Measurements from ENCODE around the gene MRPL53.
"Not testable (repeated sequence)": the region's sequence is repeated elsewhere in the genome, so short reads cannot be mapped to it uniquely, and the experiment has no call there.

DNA sequence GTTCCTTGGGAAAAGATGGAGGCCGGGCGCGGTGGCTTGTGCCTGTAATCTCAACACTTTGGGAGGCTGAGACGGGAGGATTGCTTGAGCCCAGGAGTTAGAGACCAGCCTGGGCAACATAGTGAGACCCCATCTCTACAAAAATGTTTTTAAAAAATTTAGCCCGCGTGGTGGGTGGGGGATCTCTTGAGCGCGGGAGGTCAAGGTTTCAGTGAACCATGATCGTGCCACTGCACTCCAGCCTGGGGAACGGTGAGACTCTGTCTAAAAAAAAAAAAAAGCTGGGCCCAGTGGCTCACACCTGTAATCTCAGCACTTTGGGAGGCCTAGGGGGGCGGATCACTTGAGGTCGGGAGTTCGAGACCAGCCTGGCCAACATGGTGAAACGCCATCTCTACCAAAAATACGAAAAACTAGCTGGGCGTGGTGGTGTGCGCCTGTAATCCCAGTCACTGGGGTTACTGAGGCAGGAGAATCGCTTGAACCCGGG, 11.2 kb upstream of the MRPL53 start:
- not testable (repeated sequence) for TF ChIP-seq POLR2A (IDR thresholded peaks at IDR 0.05; ENCODE audit: low read depth, low read length); RFX5 (IDR thresholded peaks at IDR 0.05; ENCODE audit: low read depth, low read length); CEBPB (IDR thresholded peaks at IDR 0.05; ENCODE audit: low read depth, low read length); RAD21 (IDR thresholded peaks at IDR 0.05; ENCODE audit: low read length)
- TF ChIP-seq, protein P1, sequence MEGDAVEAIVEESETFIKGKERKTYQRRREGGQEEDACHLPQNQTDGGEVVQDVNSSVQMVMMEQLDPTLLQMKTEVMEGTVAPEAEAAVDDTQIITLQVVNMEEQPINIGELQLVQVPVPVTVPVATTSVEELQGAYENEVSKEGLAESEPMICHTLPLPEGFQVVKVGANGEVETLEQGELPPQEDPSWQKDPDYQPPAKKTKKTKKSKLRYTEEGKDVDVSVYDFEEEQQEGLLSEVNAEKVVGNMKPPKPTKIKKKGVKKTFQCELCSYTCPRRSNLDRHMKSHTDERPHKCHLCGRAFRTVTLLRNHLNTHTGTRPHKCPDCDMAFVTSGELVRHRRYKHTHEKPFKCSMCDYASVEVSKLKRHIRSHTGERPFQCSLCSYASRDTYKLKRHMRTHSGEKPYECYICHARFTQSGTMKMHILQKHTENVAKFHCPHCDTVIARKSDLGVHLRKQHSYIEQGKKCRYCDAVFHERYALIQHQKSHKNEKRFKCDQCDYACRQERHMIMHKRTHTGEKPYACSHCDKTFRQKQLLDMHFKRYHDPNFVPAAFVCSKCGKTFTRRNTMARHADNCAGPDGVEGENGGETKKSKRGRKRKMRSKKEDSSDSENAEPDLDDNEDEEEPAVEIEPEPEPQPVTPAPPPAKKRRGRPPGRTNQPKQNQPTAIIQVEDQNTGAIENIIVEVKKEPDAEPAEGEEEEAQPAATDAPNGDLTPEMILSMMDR (conservative IDR thresholded peaks at IDR 0.05; ENCODE audit: low read depth, low read length): not testable (repeated sequence)
- TF ChIP-seq, protein P2, sequence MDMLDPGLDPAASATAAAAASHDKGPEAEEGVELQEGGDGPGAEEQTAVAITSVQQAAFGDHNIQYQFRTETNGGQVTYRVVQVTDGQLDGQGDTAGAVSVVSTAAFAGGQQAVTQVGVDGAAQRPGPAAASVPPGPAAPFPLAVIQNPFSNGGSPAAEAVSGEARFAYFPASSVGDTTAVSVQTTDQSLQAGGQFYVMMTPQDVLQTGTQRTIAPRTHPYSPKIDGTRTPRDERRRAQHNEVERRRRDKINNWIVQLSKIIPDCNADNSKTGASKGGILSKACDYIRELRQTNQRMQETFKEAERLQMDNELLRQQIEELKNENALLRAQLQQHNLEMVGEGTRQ (IDR thresholded peaks at IDR 0.05; ENCODE audit: low read depth, low read length): not testable (repeated sequence)
- TF ChIP-seq, protein P3, sequence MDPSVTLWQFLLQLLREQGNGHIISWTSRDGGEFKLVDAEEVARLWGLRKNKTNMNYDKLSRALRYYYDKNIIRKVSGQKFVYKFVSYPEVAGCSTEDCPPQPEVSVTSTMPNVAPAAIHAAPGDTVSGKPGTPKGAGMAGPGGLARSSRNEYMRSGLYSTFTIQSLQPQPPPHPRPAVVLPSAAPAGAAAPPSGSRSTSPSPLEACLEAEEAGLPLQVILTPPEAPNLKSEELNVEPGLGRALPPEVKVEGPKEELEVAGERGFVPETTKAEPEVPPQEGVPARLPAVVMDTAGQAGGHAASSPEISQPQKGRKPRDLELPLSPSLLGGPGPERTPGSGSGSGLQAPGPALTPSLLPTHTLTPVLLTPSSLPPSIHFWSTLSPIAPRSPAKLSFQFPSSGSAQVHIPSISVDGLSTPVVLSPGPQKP (IDR thresholded peaks at IDR 0.05; ENCODE audit: borderline replicate concordance, low read depth, low read length): not testable (repeated sequence)
